ENCODE measurements around the gene IFNG-AS1.

DNA sequence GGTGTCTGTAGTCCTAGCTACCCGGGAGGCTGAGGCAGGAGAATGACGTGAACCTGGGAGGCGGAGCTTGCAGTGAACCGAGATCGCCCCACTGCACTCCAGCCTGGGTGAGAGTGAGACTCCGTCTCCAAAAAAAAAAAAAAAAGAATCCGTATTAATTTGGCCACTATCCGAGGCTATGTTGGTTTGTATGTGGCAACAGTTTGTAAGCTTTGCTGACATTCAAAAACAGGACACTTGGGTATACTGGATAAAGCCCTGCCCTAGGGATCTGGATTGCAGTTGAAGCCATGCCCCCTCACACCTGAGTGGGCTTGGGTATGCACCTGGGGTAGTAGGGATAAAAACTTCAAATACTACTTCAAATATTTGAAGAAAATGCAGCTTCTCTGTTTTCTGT is 14.5 kb downstream of the IFNG-AS1 start:
- TF ChIP-seq CTCF (IDR thresholded peaks at IDR 0.05) (no peak), POLR2A (IDR thresholded peaks at IDR 0.05) (no peak), POLR2AphosphoS5 (IDR thresholded peaks at IDR 0.05) (no peak), EP300 (IDR thresholded peaks at IDR 0.05) (no peak)

All from gastroesophageal sphincter (tissue), 3 donors.